ENCODE data around the gene SLC38A6.

DNA sequence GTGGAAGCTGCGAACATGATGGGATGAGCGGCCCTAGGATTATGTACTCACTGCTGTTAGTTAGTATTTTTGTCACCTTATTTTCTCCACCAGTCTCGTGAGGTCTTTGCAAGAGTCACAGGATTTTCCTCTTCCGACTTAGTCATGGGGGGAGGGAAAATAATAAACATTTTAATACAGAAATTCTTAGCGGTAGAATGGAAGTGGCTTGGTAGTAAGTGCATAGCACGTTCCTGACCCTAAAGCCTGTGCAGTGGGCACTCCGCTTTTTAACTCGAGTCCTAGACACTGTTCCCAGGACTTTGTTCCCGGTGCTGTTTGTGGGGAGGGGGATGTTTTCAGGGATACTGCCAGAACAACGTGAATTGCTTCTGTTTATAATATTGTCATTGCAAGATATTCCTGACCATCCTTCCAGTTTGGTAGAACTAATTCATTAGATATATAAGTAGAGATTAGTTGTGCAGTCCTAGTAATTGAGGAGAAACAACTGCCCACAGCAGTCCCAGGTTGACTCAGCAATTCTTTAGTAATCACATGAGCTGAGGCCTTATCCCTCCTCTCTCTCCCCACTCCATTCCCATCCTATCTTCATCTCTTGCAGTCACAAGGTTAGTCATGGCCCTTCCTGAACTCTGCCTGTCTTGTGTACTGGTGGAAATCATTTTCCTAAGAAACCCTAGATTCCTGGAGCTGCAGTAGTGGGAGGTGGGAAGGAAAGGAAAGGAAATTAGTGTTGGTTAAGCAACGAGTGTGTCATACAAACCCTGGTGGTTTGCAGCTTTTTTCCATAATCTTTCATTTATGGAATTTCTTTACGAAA lies 799 bp downstream of the SLC38A6 start:
- no peak for TF ChIP-seq NFIC (IDR thresholded peaks at IDR 0.05)
- no peak for TF ChIP-seq TCF12 (IDR thresholded peaks at IDR 0.05; ENCODE audit: low read depth)
- no peak for TF ChIP-seq YY1 (IDR thresholded peaks at IDR 0.05; ENCODE audit: low read depth)
- no peak for TF ChIP-seq CREB1 (IDR thresholded peaks at IDR 0.05; ENCODE audit: low read depth)

Measured in Ishikawa (cell line).